Parathyroid adenoma (tissue), 2 donors: Measurements from ENCODE around the gene IRF1.

Experiments used
- H2AFZ ChIP-seq: fragments of 300-600 bp; sonication (generic); one replicate; pipeline ENCODE4 v1.7.0; 2017; ENCODE audit warnings: antibody characterized with exemption, mild to moderate bottlenecking
- H3K27ac ChIP-seq: fragments of 300-600 bp; sonication (generic); one replicate; pipeline ENCODE4 v1.7.0; 2017
- H3K27me3 ChIP-seq: fragments of 300-600 bp; sonication (generic); one replicate; pipeline ENCODE4 v1.7.0; 2017; ENCODE audit warnings: low read length; ENCODE audit not compliant: control insufficient read depth, insufficient read depth
- H3K36me3 ChIP-seq: fragments of 300-600 bp; sonication (generic); one replicate; pipeline ENCODE4 v1.7.0; 2017; ENCODE audit warnings: low read length; ENCODE audit not compliant: control insufficient read depth, insufficient read depth
- H3K4me1 ChIP-seq: fragments of 300-600 bp; sonication (generic); one replicate; pipeline ENCODE4 v1.7.0; 2017; ENCODE audit warnings: control low read depth
- H3K4me2 ChIP-seq: fragments of 300-600 bp; sonication (generic); one replicate; pipeline ENCODE4 v1.7.0; 2017; ENCODE audit warnings: low read length
- H3K4me3 ChIP-seq: fragments of 300-600 bp; sonication (generic); one replicate; pipeline ENCODE4 v1.7.0; 2017; ENCODE audit warnings: low read depth, low read length
- H3K79me2 ChIP-seq: fragments of 300-600 bp; sonication (generic); one replicate; pipeline ENCODE4 v1.7.0; 2017; ENCODE audit warnings: control low read depth
- H3K9ac ChIP-seq: fragments of 300-600 bp; sonication (generic); one replicate; pipeline ENCODE4 v1.7.0; 2017; ENCODE audit warnings: mild to moderate bottlenecking
- H3K9me3 ChIP-seq: fragments of 300-600 bp; sonication (generic); one replicate; pipeline ENCODE4 v1.7.0; 2017; ENCODE audit warnings: low read length; ENCODE audit not compliant: control insufficient read depth
- CTCF ChIP-seq: fragments of 300-600 bp; sonication (generic); IDR thresholded peaks from one replicate; pipeline ENCODE4 v1.7.0; 2017; ENCODE audit warnings: antibody characterized with exemption, mild to moderate bottlenecking
- donor health status: primary hyperparathyroidism.

The IRF1 gene

GRCh38 chr5:132490484-132491367 is at the start of gene IRF1:
TSS of gene IRF1 (minus strand) at chr5:132490773. CDS start at chr5:132489478, 1,295 bp downstream.
- TF ChIP-seq CTCF = peak; percentile 12
- Histone ChIP-seq H3K79me2 (peaks cover 5% of the 10 kb centered on the region), H3K36me3 (no peaks in the 10 kb centered on the region), H3K9me3 (no peaks in the 10 kb centered on the region), H3K9ac (peak within 1 kb of the TSS; percentile 67), H3K27ac (peak within 1 kb of the TSS; percentile 80), H3K4me2 (peak within 1 kb of the TSS; percentile 84), H3K4me3 (peak within 1 kb of the TSS; percentile 76), H2AFZ (peak within 1 kb of the TSS; percentile 96), H3K27me3 (no peaks in the 10 kb centered on the region), H3K4me1 (peaks cover 3% of the 10 kb centered on the region)

- no peak overlapping the region for H3K9ac ChIP-seq
- H3K4me2 ChIP-seq = no peak overlapping the region
- H3K36me3 ChIP-seq = no peaks in the 10 kb centered on the region
- H3K9me3 ChIP-seq = no peaks in the 10 kb centered on the region
- no peaks in the 10 kb centered on the region for H3K27me3 ChIP-seq
- no peaks in the 10 kb centered on the region for H3K79me2 ChIP-seq
- no peak for TF ChIP-seq CTCF
- H3K27ac ChIP-seq = no peak overlapping the region
- no peak overlapping the region for H2AFZ ChIP-seq
- no peaks in the 10 kb centered on the region for H3K4me1 ChIP-seq
- H3K4me3 ChIP-seq = no peak overlapping the region
Observed at GRCh38 chr5:132540149-132540548, 49.6 kb upstream of the IRF1 start.

GRCh38 chr5:132539716-132540115 is 49.1 kb upstream of the IRF1 start:
- Histone ChIP-seq H2AFZ (no peak overlapping the region), H3K9ac (no peak overlapping the region), H3K4me2 (no peak overlapping the region), H3K27ac (no peak overlapping the region), H3K79me2 (no peaks in the 10 kb centered on the region), H3K36me3 (no peaks in the 10 kb centered on the region), H3K4me1 (no peaks in the 10 kb centered on the region), H3K4me3 (no peak overlapping the region), H3K27me3 (no peaks in the 10 kb centered on the region), H3K9me3 (no peaks in the 10 kb centered on the region)
- no peak for TF ChIP-seq CTCF

- Histone ChIP-seq H3K4me2 (no peak overlapping the region), H3K27ac (no peak overlapping the region), H3K4me1 (no peaks in the 10 kb centered on the region), H3K79me2 (no peaks in the 10 kb centered on the region), H2AFZ (no peak overlapping the region), H3K9me3 (no peaks in the 10 kb centered on the region), H3K4me3 (no peak overlapping the region), H3K9ac (no peak overlapping the region), H3K36me3 (no peaks in the 10 kb centered on the region), H3K27me3 (no peaks in the 10 kb centered on the region)
- no peak for TF ChIP-seq CTCF
Observed at GRCh38 chr5:132530946-132531345, 40.4 kb upstream of the IRF1 start.
